Urothelium cell line (cell line): ENCODE data around the gene ENKD1.
A peak's percentile ranks its signal among the peaks of the same experiment; 100 is the strongest.

Experiments
- DNase-seq: peaks from one replicate; pipeline ENCODE4 v3.0.0; 2011; ENCODE audit warnings: low spot score, mixed read lengths
- FAIRE-seq: peaks from 2 replicates; lab custom pipeline; 2011; peaks lifted over from hg19 to GRCh38; lab: Jason Lieb, UNC

ENKD1 gene

GRCh38 chr16:67664258-67664657 lies 2.3 kb downstream of the ENKD1 start:
- FAIRE-seq: no peak
- DNase-seq: no peak

- FAIRE-seq (no peak), DNase-seq (no peak)
Observed at GRCh38 chr16:67663877-67664222, 2.7 kb downstream of the ENKD1 start.

GRCh38 chr16:67663151-67663876 lies 3.2 kb downstream of the ENKD1 start:
- no peak for FAIRE-seq
- DNase-seq: no peak

- no peak for DNase-seq
- no peak for FAIRE-seq
Observed at GRCh38 chr16:67662653-67663010, 3.9 kb downstream of the ENKD1 start.

GRCh38 chr16:67661886-67662652 lies 4.5 kb downstream of the ENKD1 start:
- DNase-seq: no peak
- no peak for FAIRE-seq

- FAIRE-seq (no peak), DNase-seq (peak; percentile 30)
Observed at GRCh38 chr16:67661101-67661761, 5.3 kb downstream of the ENKD1 start.

- FAIRE-seq (peak; percentile 95), DNase-seq (peak; percentile 99)
Observed at GRCh38 chr16:67660564-67661028, 6.0 kb downstream of the ENKD1 start, which contains the start of gene PARD6A. Gene PARD6A (plus strand): TSS chr16:67660960. CDS start chr16:67661039, 79 bp downstream.

- DNase-seq (peak; percentile 98), FAIRE-seq (peak; percentile 77)
Observed at GRCh38 chr16:67659675-67660563, 6.6 kb downstream of the ENKD1 start, which contains the start of gene ACD. Gene ACD (minus strand): TSS chr16:67660260. CDS start chr16:67660220, 40 bp downstream.

- no peak for DNase-seq
- no peak for FAIRE-seq
Observed at GRCh38 chr16:67658849-67659674, 7.5 kb downstream of the ENKD1 start.

- DNase-seq (no peak), FAIRE-seq (no peak)
Observed at GRCh38 chr16:67657751-67658518, 8.6 kb downstream of the ENKD1 start.

GRCh38 chr16:67657017-67657608 lies 9.4 kb downstream of the ENKD1 start:
- DNase-seq (no peak), FAIRE-seq (no peak)

GRCh38 chr16:67656344-67657016 lies 10.1 kb downstream of the ENKD1 start:
- no peak for FAIRE-seq
- DNase-seq: no peak

- DNase-seq (no peak), FAIRE-seq (no peak)
Observed at GRCh38 chr16:67655363-67655762, 11.2 kb downstream of the ENKD1 start.

- DNase-seq (no peak), FAIRE-seq (no peak)
Observed at GRCh38 chr16:67654403-67654911, 12.1 kb downstream of the ENKD1 start.

- FAIRE-seq (no peak), DNase-seq (peak; percentile 23)
Observed at GRCh38 chr16:67653789-67654402, 12.7 kb downstream of the ENKD1 start.

- FAIRE-seq (peak; percentile 32), DNase-seq (peak; percentile 23)
Observed at GRCh38 chr16:67653128-67653788, 13.3 kb downstream of the ENKD1 start.
